Kidney epithelial cell (primary cell): ENCODE data around the gene DIP2A. TPM values are rescaled to one million over a fixed set of nuclear protein-coding genes. Genes with fewer than 3 reads are reported as not detected.

Experiments used
- DNase-seq: peaks from one replicate; pipeline ENCODE4 v3.0.0-alpha.2; 2010; ENCODE audit warnings: low read depth
- H3K27me3 ChIP-seq: 2 replicates; pipeline ENCODE4 v1.6.0; 2011; ENCODE audit warnings: low read length; ENCODE audit not compliant: control insufficient read depth, insufficient read depth
- H3K36me3 ChIP-seq: 2 replicates; pipeline ENCODE4 v1.5.1; 2011; ENCODE audit warnings: low read length; ENCODE audit not compliant: control insufficient read depth, insufficient read depth
- H3K4me3 ChIP-seq: 2 replicates; pipeline ENCODE4 v1.5.1; 2011; ENCODE audit warnings: low read depth, mild to moderate bottlenecking, control low read depth, low read length
- total RNA-seq: library from RNA; depleted of rRNA; stranded (reverse); fragments of >200 nt; gene quantifications from 2 replicates; pipeline ENCODE4 v1.2.3, GENCODE V29; 2015
- TF ChIP-seq, protein P1 (sequence below): IDR thresholded peaks from 2 replicates; pipeline ENCODE4 v1.5.1; 2011; ENCODE audit warnings: mild to moderate bottlenecking, moderate library complexity, low read length, control low read depth, inconsistent platforms; ENCODE audit not compliant: insufficient read depth, poor library complexity, severe bottlenecking

DIP2A gene
- total RNA-seq, 1 donor from 2014 or later = 16.0 TPM

DNA sequence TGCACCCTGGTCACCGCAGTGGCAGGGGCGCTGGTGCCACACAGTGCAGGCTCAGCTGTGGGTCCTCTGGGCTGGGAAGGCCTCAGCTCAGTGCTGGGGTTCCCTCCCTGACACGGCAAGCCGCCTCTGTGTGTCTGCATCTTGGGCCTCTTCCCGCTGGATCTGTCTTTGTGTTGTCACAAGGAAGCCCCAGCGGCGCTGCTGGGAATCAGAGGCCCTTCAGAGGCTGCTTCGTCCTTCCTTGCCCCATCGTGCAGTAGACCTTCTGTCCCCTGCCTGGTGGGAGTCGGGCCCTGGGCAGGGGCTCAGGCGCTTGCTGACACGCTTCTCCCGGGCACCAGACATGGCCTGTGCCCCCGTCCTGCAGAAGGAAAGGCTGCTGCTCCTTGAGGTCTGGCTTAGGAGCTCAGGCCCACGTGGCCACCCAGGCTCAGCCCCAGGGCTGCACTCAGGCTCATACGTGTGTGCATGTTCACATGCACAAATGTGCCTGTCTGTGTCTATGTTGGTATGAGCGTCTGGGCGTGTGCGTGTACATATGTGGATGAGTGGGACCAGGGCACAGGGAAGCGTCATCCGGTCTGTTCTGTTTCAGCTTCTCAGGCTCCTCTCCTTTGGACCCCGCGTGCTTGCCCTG lies 24.3 kb upstream of the DIP2A start:
- DNase-seq = no peak
- TF ChIP-seq, protein P1, sequence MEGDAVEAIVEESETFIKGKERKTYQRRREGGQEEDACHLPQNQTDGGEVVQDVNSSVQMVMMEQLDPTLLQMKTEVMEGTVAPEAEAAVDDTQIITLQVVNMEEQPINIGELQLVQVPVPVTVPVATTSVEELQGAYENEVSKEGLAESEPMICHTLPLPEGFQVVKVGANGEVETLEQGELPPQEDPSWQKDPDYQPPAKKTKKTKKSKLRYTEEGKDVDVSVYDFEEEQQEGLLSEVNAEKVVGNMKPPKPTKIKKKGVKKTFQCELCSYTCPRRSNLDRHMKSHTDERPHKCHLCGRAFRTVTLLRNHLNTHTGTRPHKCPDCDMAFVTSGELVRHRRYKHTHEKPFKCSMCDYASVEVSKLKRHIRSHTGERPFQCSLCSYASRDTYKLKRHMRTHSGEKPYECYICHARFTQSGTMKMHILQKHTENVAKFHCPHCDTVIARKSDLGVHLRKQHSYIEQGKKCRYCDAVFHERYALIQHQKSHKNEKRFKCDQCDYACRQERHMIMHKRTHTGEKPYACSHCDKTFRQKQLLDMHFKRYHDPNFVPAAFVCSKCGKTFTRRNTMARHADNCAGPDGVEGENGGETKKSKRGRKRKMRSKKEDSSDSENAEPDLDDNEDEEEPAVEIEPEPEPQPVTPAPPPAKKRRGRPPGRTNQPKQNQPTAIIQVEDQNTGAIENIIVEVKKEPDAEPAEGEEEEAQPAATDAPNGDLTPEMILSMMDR = no peak
- Histone ChIP-seq H3K4me3 (no peak overlapping the region), H3K27me3 (no peaks in the 10 kb centered on the region), H3K36me3 (no peaks in the 10 kb centered on the region)

DNA sequence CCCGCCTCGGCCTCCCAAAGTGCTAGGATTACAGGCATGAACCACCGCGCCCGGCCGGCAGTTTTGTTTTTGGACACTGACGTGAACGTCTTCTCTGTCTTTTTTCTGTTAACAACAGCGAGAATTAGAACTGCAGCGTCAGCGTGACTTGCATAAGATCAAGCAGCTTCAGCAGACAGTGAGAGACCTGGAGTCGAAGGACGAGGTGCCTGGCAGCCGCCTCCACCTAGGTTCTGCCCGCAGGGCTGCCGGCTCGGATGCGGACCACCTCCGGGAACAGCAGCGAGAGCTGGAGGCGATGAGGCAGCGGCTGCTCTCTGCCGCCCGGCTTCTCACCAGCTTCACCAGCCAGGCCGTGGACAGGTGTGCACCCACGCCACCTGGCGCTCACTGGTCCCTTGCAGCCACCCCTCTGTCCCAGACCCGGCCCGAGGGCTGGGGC lies 22.9 kb upstream of the DIP2A start:
- Histone ChIP-seq H3K4me3 (no peak overlapping the region), H3K36me3 (peaks cover 1% of the 10 kb centered on the region), H3K27me3 (no peaks in the 10 kb centered on the region)
- DNase-seq = no peak
- TF ChIP-seq, protein P1 = no peak

DNA sequence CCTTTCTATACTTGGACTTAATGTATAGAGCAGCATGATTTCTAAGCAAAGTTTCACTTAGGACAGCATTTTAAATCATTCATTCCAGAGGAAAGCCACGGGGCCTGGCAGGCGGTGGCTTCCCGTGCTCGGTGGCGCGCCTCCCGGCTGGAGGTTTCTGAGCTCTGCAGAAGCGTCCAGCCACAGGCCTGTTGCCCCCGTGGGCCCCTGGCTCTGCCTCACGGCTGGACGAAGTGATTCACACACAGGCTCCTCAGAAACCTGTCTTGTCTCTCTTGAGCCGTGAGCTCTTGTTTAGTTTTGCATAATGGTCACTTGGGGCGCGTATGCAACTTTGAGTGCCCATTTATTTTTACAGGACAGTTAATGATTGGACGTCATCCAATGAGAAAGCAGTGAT lies 22.1 kb upstream of the DIP2A start:
- H3K36me3 ChIP-seq = peaks cover 1% of the 10 kb centered on the region

DNA sequence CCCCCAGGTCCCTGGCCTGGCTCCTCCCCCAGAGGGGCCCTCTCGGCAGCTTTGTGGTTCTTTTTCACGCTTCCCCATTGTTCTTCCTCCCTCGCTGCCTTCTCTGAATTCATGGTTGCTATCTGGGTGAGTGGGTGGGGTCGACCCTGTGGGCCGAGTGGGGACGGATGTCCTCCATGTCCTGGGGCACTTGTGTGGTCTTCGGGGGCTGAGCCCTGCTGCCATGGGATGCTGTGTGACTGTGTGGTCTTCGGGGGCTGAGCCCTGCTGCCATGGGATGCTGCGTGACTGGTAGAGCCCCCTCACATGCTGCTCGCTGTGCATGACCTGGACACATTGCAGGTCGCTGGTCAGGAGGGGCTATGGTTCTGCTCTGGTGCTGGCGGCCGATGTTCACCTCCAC lies 21.6 kb upstream of the DIP2A start:
- TF ChIP-seq, protein P1 = no peak
- no peaks in the 10 kb centered on the region for H3K27me3 ChIP-seq
- DNase-seq = no peak
- peaks cover 1% of the 10 kb centered on the region for H3K36me3 ChIP-seq
- no peak overlapping the region for H3K4me3 ChIP-seq

More for the DNA sequence above, 22.1 kb upstream of the DIP2A start:
- TF ChIP-seq, protein P1 = no peak
- DNase-seq = no peak
- Histone ChIP-seq H3K4me3 (no peak overlapping the region), H3K27me3 (no peaks in the 10 kb centered on the region)

DNA sequence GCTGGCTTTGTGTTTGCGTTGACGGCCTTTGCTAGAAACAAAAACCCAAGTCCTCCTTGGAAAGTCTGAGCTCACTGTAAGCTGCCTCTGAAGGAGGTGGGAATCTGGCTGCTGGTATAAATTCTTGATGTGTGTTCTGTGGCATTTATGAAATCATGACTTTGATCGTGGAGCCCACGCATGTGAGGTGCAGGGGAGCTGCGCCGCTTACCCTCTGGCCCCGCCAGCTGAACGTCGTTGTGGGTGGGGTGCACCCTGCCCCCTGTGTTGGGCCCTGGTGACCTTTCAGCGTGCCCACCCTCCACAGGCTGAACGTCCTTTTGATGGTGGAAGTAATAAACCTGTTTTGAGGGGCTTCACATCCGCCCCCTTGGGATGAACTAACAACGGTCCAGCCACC lies 21.2 kb upstream of the DIP2A start:
- TF ChIP-seq, protein P1 = no peak
- Histone ChIP-seq H3K36me3 (peaks cover 1% of the 10 kb centered on the region), H3K4me3 (no peak overlapping the region), H3K27me3 (no peaks in the 10 kb centered on the region)
- no peak for DNase-seq

DNA sequence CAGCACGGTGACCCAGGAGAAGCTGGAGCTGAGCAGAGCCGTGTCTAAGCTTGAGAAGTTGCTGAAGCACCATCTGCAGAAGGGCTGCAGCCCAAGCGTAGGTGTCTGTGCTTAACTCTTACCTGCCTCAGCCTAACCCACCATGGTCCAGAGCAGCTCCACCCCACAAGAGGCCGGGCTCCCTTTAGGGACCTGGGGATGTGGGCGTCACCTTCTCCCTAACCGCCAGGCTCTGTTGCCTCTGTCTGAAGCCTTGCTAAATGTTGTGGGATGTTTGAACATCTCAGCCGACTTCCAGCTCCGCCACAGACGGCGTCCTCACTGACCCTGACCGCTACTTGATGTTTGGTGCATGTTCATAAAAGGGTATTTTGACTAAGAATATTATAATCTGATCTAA lies 20.4 kb upstream of the DIP2A start:
- peaks cover 1% of the 10 kb centered on the region for H3K36me3 ChIP-seq

More for the DNA sequence above, 20.4 kb upstream of the DIP2A start:
- TF ChIP-seq, protein P1 = no peak
- DNase-seq = no peak
- Histone ChIP-seq H3K4me3 (no peak overlapping the region), H3K27me3 (no peaks in the 10 kb centered on the region)
